Neural progenitor cell (in vitro differentiated cells): ENCODE measurements around the gene FAM180A. TPM values are rescaled to one million over a fixed set of nuclear protein-coding genes. Genes with fewer than 3 reads are reported as not detected.
A peak's percentile ranks its signal among the peaks of the same experiment; 100 is the strongest.

Source experiments
- DNase-seq: peaks from one replicate; pipeline ENCODE4 v3.0.0-alpha.2; 2016; ENCODE audit warnings: low spot score
- H2AFZ ChIP-seq: fragments of 200-600 bp; sonication (generic); replicated peaks from 2 replicates; pipeline ENCODE4 v1.6.1; 2016; ENCODE audit warnings: antibody characterized with exemption
- H3F3A ChIP-seq: fragments of 200-600 bp; sonication (generic); 2 replicates; pipeline ENCODE4 v1.6.1; 2016; ENCODE audit warnings: antibody characterized with exemption, low read depth
- H3K27ac ChIP-seq: fragments of 200-600 bp; sonication (generic); 2 replicates; pipeline ENCODE4 v1.5.1; 2016; ENCODE audit warnings: mild to moderate bottlenecking
- H3K27me3 ChIP-seq: fragments of 200-600 bp; sonication (generic); 2 replicates; pipeline ENCODE4 v1.6.1; 2016; ENCODE audit warnings: mild to moderate bottlenecking, moderate library complexity
- H3K36me3 ChIP-seq: fragments of 200-600 bp; sonication (generic); 2 replicates; pipeline ENCODE4 v1.5.1; 2016
- H3K4me1 ChIP-seq: fragments of 200-600 bp; sonication (generic); 2 replicates; pipeline ENCODE4 v1.6.1; 2016; ENCODE audit warnings: mixed run types
- H3K4me2 ChIP-seq: fragments of 200-600 bp; sonication (generic); 2 replicates; pipeline ENCODE4 v1.6.1; 2016
- H3K4me3 ChIP-seq: fragments of 200-600 bp; sonication (generic); 2 replicates; pipeline ENCODE4 v1.5.1; 2016
- H3K79me2 ChIP-seq: fragments of 200-600 bp; sonication (generic); 2 replicates; pipeline ENCODE4 v1.6.1; 2016; ENCODE audit warnings: low read depth
- H3K9ac ChIP-seq: fragments of 200-600 bp; sonication (generic); 2 replicates; pipeline ENCODE4 v1.6.1; 2016
- H3K9me3 ChIP-seq: fragments of 200-600 bp; sonication (generic); 2 replicates; pipeline ENCODE4 v1.5.1; 2016; ENCODE audit warnings: low read depth
- H4K20me1 ChIP-seq: fragments of 200-600 bp; sonication (generic); 2 replicates; pipeline ENCODE4 v1.6.1; 2016; ENCODE audit warnings: low read depth
- H3K27ac Mint-ChIP-seq: 3 replicates; pipeline ENCODE4 v1.8.0; 2021; ENCODE audit warnings: mixed read lengths
- H3K27me3 Mint-ChIP-seq: 2 replicates; pipeline ENCODE4 v1.8.0; 2022; ENCODE audit warnings: low read depth, mild to moderate bottlenecking, inconsistent platforms, moderate library complexity, mixed read lengths; ENCODE audit not compliant: insufficient read depth
- H3K36me3 Mint-ChIP-seq: 3 replicates; pipeline ENCODE4 v1.8.0; 2021; ENCODE audit warnings: mixed read lengths
- H3K4me1 Mint-ChIP-seq: 3 replicates; pipeline ENCODE4 v1.8.0; 2021; ENCODE audit warnings: mixed read lengths
- H3K4me3 Mint-ChIP-seq: 3 replicates; pipeline ENCODE4 v1.8.0; 2021; ENCODE audit warnings: mild to moderate bottlenecking, moderate library complexity, mixed read lengths
- H3K9me3 Mint-ChIP-seq: 3 replicates; pipeline ENCODE4 v1.8.0; 2020; ENCODE audit warnings: mixed read lengths
- EZH2 ChIP-seq: fragments of 200-600 bp; sonication (generic); IDR thresholded peaks from 2 replicates; pipeline ENCODE4 v1.6.1; 2017; ENCODE audit warnings: antibody characterized with exemption, mild to moderate bottlenecking, moderate library complexity
- EZH2phosphoT487 ChIP-seq: fragments of 200-600 bp; sonication (generic); IDR thresholded peaks from 2 replicates; pipeline ENCODE4 v1.6.1; 2017; ENCODE audit warnings: antibody characterized with exemption
- total RNA-seq: library from RNA; depleted of rRNA; stranded (reverse); fragments of >200 nt; gene quantifications from 2 replicates; pipeline ENCODE4 v1.2.3, GENCODE V29; 2015; ENCODE audit warnings: low replicate concordance
- TF ChIP-seq, protein P1 (sequence below): fragments of 200-600 bp; sonication (generic); IDR thresholded peaks from 2 replicates; pipeline ENCODE4 v1.5.1; 2017; ENCODE audit warnings: antibody characterized with exemption, mild to moderate bottlenecking

Gene FAM180A
- total RNA-seq, 1 donor from 2014 or later = not detected

DNA sequence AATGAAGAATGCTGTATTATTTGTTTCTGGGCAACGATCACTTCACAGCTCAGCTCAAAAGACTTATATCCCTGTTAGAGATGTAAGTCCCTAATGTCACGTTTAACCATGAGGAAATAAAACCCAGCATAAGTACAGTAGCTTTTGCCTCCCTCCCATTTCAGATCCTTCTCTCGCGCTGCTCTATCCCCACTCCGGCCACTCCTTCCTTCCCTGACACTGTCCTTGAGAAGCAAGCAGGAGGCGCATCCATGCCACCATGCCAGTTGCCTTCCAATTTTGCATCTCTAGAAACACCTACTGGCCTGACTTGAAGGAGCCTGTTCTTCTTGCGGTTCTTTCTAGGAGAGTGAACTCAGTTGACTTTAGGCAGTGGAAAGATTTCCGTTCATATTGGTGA, 1.2 kb downstream of the FAM180A start:
- Histone ChIP-seq H3F3A (no peaks in the 10 kb centered on the region), H3K4me2 (no peak overlapping the region), H3K27ac (no peak overlapping the region), H3K4me1 (peaks cover 4% of the 10 kb centered on the region), H3K79me2 (no peaks in the 10 kb centered on the region), H3K9me3 (no peaks in the 10 kb centered on the region), H2AFZ (no peak overlapping the region), H3K4me3 (no peak overlapping the region), H4K20me1 (no peaks in the 10 kb centered on the region), H3K36me3 (no peaks in the 10 kb centered on the region), H3K27me3 (no peaks in the 10 kb centered on the region), H3K9ac (no peak overlapping the region)
- Mint-ChIP-seq H3K4me3 (no peak overlapping the region), H3K9me3 (peaks cover 3% of the 10 kb centered on the region), H3K27me3 (peaks cover 19% of the 10 kb centered on the region), H3K36me3 (no peaks in the 10 kb centered on the region), H3K4me1 (peaks cover 12% of the 10 kb centered on the region), H3K27ac (no peak overlapping the region)
- TF ChIP-seq, protein P1, sequence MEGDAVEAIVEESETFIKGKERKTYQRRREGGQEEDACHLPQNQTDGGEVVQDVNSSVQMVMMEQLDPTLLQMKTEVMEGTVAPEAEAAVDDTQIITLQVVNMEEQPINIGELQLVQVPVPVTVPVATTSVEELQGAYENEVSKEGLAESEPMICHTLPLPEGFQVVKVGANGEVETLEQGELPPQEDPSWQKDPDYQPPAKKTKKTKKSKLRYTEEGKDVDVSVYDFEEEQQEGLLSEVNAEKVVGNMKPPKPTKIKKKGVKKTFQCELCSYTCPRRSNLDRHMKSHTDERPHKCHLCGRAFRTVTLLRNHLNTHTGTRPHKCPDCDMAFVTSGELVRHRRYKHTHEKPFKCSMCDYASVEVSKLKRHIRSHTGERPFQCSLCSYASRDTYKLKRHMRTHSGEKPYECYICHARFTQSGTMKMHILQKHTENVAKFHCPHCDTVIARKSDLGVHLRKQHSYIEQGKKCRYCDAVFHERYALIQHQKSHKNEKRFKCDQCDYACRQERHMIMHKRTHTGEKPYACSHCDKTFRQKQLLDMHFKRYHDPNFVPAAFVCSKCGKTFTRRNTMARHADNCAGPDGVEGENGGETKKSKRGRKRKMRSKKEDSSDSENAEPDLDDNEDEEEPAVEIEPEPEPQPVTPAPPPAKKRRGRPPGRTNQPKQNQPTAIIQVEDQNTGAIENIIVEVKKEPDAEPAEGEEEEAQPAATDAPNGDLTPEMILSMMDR = no peak
- no peak for TF ChIP-seq EZH2phosphoT487
- no peak for TF ChIP-seq EZH2
- DNase-seq = no peak

DNA sequence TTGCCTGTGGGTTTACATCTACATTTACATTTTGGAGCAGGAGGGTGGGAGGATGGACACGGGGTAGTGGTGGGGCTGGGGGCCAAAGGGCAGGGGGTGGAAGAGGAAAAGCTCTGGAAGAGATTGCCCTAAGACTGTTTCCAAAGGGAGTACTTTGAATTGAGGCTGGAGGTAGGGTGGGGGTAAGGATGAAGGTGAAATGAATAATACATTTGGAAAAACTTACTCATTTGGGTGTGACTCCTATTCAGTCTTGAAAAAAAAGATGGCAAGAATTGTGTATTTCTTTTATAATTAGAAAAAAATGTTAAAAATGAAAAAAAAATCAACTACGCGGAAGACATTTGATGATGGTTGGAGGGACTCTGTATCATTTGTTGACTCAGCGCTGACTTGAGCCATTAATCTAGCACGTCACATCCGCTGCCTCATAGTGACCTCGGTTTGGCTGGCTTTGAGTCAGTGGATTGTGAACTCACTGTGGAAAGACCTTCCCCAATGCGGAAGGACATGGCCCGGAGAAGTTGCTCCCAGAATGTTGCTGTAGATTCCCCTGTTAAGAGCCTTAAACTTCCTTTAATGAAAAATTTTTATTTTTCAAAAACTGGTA, 2.8 kb downstream of the FAM180A start:
- Histone ChIP-seq H3K4me2 (no peak overlapping the region), H3K79me2 (no peaks in the 10 kb centered on the region), H4K20me1 (no peaks in the 10 kb centered on the region), H3K27ac (no peak overlapping the region), H3K9me3 (no peaks in the 10 kb centered on the region), H3K9ac (no peak overlapping the region), H3K4me3 (no peak overlapping the region), H3F3A (no peaks in the 10 kb centered on the region), H2AFZ (no peak overlapping the region), H3K36me3 (no peaks in the 10 kb centered on the region), H3K4me1 (peaks cover 4% of the 10 kb centered on the region), H3K27me3 (no peaks in the 10 kb centered on the region)
- DNase-seq = no peak
- H3K9me3 Mint-ChIP-seq = peaks cover 3% of the 10 kb centered on the region
- peaks cover 12% of the 10 kb centered on the region for H3K4me1 Mint-ChIP-seq
- no peaks in the 10 kb centered on the region for H3K36me3 Mint-ChIP-seq
- TF ChIP-seq EZH2 (no peak), EZH2phosphoT487 (no peak)
- TF ChIP-seq, protein P1 = no peak
- H3K27me3 Mint-ChIP-seq = peaks cover 19% of the 10 kb centered on the region
- peak overlapping the region; percentile 12 for H3K4me3 Mint-ChIP-seq
- H3K27ac Mint-ChIP-seq = no peak overlapping the region

DNA sequence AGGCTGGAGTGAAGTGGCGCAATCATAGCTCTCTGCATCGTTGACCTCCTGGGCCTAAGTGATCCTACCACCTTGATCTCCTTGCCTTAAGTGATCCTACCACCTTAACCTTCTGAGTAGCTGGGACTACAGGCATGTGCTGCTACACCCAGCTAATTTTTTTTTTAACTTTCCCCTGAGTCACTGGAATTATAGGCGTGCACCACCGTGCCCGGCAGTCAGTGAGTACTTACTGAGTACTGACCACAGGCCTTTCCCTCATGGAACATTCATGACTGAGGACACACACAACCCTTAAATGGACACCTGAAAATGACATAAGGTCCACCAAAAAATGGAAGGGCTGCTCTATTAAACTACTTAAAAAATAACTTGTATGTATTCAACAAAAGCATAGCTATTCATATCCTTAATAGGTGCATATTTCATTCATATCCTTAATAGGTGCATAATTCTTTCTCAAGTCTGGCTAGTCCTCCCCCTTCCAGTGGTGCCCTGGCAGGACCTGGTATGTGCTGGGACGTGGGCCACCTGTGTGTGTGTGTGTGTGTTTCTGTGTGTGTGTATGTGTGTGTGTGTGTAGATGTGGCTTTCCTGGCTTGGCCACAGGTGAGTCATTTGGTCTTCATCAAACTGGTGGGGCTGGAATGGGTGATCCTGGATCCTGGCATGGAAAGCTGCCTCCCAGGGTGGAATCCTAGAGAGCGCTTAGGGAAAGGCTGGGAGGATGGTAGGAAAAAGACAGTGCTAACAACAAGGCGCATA, 3.5 kb downstream of the FAM180A start:
- Histone ChIP-seq H3K36me3 (no peaks in the 10 kb centered on the region), H3K4me3 (no peak overlapping the region), H3K9me3 (no peaks in the 10 kb centered on the region), H3K4me2 (no peak overlapping the region), H3K27ac (no peak overlapping the region), H3K27me3 (no peaks in the 10 kb centered on the region), H4K20me1 (no peaks in the 10 kb centered on the region), H2AFZ (no peak overlapping the region), H3K4me1 (peaks cover 4% of the 10 kb centered on the region), H3K79me2 (no peaks in the 10 kb centered on the region), H3F3A (no peaks in the 10 kb centered on the region), H3K9ac (no peak overlapping the region)
- peaks cover 3% of the 10 kb centered on the region for H3K9me3 Mint-ChIP-seq
- no peak for DNase-seq
- H3K27me3 Mint-ChIP-seq = peaks cover 19% of the 10 kb centered on the region
- peak overlapping the region; percentile 10 for H3K27ac Mint-ChIP-seq
- peak overlapping the region; percentile 24 for H3K4me3 Mint-ChIP-seq
- peaks cover 12% of the 10 kb centered on the region for H3K4me1 Mint-ChIP-seq
- no peak for TF ChIP-seq EZH2phosphoT487
- TF ChIP-seq, protein P1 = no peak
- no peak for TF ChIP-seq EZH2
- no peaks in the 10 kb centered on the region for H3K36me3 Mint-ChIP-seq
